Measurements from ENCODE around the gene CAPN9. TPM values are rescaled to one million over a fixed set of nuclear protein-coding genes. Genes with fewer than 3 reads are reported as not detected.
A peak's percentile ranks its signal among the peaks of the same experiment; 100 is the strongest.
"Not testable (repeated sequence)": the region's sequence is repeated elsewhere in the genome, so short reads cannot be mapped to it uniquely, and the experiment has no call there.

CAPN9 gene
- total RNA-seq, 4 donors from 2014 or later = not detected

- in situ Hi-C loops (cut with MboI; ENCODE audit: low sequenced_read_pairs in 4 of 4) = no loop called here
- no peak overlapping the region for H3K27ac ChIP-seq
- H3K36me3 ChIP-seq = peaks cover 0 to 48% of the 10 kb centered on the region in 2 donors
- ATAC-seq (no peak), DNase-seq (no peak)
- TF ChIP-seq POLR2A (IDR thresholded peaks at IDR 0.05) (no peak), CTCF (IDR thresholded peaks at IDR 0.05 in 4 of 5, conservative IDR thresholded peaks at IDR 0.05 in 1 of 5) (no peak)
- intact Hi-C loops (cut with DNase I; ENCODE audit: low total_unique reads) = no loop called here
- H3K9me3 ChIP-seq = no peaks in the 10 kb centered on the region
- peaks cover 25 to 38% of the 10 kb centered on the region in 2 donors for H3K4me1 ChIP-seq
- H3K27me3 ChIP-seq = no peaks in the 10 kb centered on the region
- H3K4me3 ChIP-seq = no peak overlapping the region
Measured at GRCh38 chr1:230843503-230844309, 96.5 kb downstream of the CAPN9 start.

- intact Hi-C loops (cut with DNase I; ENCODE audit: low total_unique reads) (no loop called here), in situ Hi-C loops (cut with MboI; ENCODE audit: low sequenced_read_pairs in 4 of 4) (no loop called here)
- H3K36me3 ChIP-seq = peaks cover 0 to 40% of the 10 kb centered on the region in 2 donors
- ATAC-seq (no peak), DNase-seq (no peak)
- no peak for TF ChIP-seq POLR2A (IDR thresholded peaks at IDR 0.05)
- TF ChIP-seq CTCF (IDR thresholded peaks at IDR 0.05 in 4 of 5, conservative IDR thresholded peaks at IDR 0.05 in 1 of 5) = no peak
- H3K9me3 ChIP-seq = no peaks in the 10 kb centered on the region
- no peaks in the 10 kb centered on the region for H3K27me3 ChIP-seq
- H3K4me3 ChIP-seq = no peak overlapping the region
- no peak overlapping the region for H3K27ac ChIP-seq
- H3K4me1 ChIP-seq = peaks cover 28 to 40% of the 10 kb centered on the region in 2 donors
Measured at GRCh38 chr1:230844561-230844960, 97.4 kb downstream of the CAPN9 start.

GRCh38 chr1:230845184-230845583 lies 98.0 kb downstream of the CAPN9 start:
- in situ Hi-C loops (cut with MboI; ENCODE audit: low sequenced_read_pairs in 4 of 4); intact Hi-C loops (cut with DNase I; ENCODE audit: low total_unique reads); H3K27ac ChIP-seq; ATAC-seq; H3K27me3 ChIP-seq; H3K4me3 ChIP-seq; DNase-seq; H3K9me3 ChIP-seq: not testable (repeated sequence)
- Histone ChIP-seq H3K4me1 (peaks cover 31 to 40% of the 10 kb centered on the region in 2 donors), H3K36me3 (peaks cover 0 to 36% of the 10 kb centered on the region in 2 donors)

GRCh38 chr1:230848235-230848634 lies 101.0 kb downstream of the CAPN9 start:
- intact Hi-C loops (cut with DNase I; ENCODE audit: low total_unique reads) = no loop called here
- no peak for TF ChIP-seq CTCF (IDR thresholded peaks at IDR 0.05 in 4 of 5, conservative IDR thresholded peaks at IDR 0.05 in 1 of 5)
- TF ChIP-seq POLR2A (IDR thresholded peaks at IDR 0.05) = no peak
- Histone ChIP-seq H3K4me3 (no peak overlapping the region), H3K36me3 (peaks cover 0 to 16% of the 10 kb centered on the region in 2 donors), H3K9me3 (no peaks in the 10 kb centered on the region), H3K4me1 (peaks cover 40 to 70% of the 10 kb centered on the region in 2 donors), H3K27ac (peak overlapping the region in 3 of 4 donors; percentile 44 to 78 (median 77)), H3K27me3 (no peaks in the 10 kb centered on the region)
- ATAC-seq = no peak
- DNase-seq = no peak
- in situ Hi-C loops (cut with MboI; ENCODE audit: low sequenced_read_pairs in 4 of 4) = no loop called here

- intact Hi-C loops (cut with DNase I; ENCODE audit: low total_unique reads) (no loop called here), in situ Hi-C loops (cut with MboI; ENCODE audit: low sequenced_read_pairs in 4 of 4) (no loop called here)
- peak; percentile 40 to 58 for ATAC-seq
- peak overlapping the region; percentile 44 to 78 (median 70) for H3K27ac ChIP-seq
- H3K36me3 ChIP-seq = peaks cover 0 to 8% of the 10 kb centered on the region in 2 donors
- H3K9me3 ChIP-seq = no peaks in the 10 kb centered on the region
- peak in 1 of 2 donors; percentile 61 for DNase-seq
- no peak for TF ChIP-seq POLR2A (IDR thresholded peaks at IDR 0.05)
- no peak for TF ChIP-seq CTCF (IDR thresholded peaks at IDR 0.05 in 4 of 5, conservative IDR thresholded peaks at IDR 0.05 in 1 of 5)
- peak overlapping the region in 1 of 4 donors; percentile 23 for H3K4me3 ChIP-seq
- peaks cover 54 to 81% of the 10 kb centered on the region in 2 donors for H3K4me1 ChIP-seq
- H3K27me3 ChIP-seq = no peaks in the 10 kb centered on the region
Measured at GRCh38 chr1:230849451-230850224, 102.5 kb downstream of the CAPN9 start.

Measured in gastrocnemius medialis (tissue), 4 donors.